Adrenal gland (tissue), 5 donors: ENCODE results near the gene RHOC.

Source experiments
- POLR2A ChIP-seq, 2 donors: fragments of 450-650 bp; IDR thresholded peaks; one replicate each; pipeline ENCODE4 v1.6.1; 2017; ENCODE audit warnings: antibody characterized with exemption in 2 of 2, mild to moderate bottlenecking in 2 of 2, moderate library complexity in 1 of 2
- TF ChIP-seq, protein P1 (sequence below), 6 experiments: fragments of 450-650 bp in 4 of 6; fragments of 200-600 bp in 2 of 6; sonication (generic) in 1 of 6; IDR thresholded peaks; 1 replicate in 5 of 6; 2 replicates in 1 of 6; pipeline versions ENCODE4 v1.5.1 to v1.8.0; 2016 to 2021; ENCODE audit warnings: antibody characterized with exemption in 6 of 6, mild to moderate bottlenecking in 2 of 6, moderate library complexity in 1 of 6
- donor health status: DM: no; HTN: no; CAD: no.

GRCh38 chr1:112754116-112754628 is 47.2 kb upstream of the RHOC start:
- TF ChIP-seq, protein P1, sequence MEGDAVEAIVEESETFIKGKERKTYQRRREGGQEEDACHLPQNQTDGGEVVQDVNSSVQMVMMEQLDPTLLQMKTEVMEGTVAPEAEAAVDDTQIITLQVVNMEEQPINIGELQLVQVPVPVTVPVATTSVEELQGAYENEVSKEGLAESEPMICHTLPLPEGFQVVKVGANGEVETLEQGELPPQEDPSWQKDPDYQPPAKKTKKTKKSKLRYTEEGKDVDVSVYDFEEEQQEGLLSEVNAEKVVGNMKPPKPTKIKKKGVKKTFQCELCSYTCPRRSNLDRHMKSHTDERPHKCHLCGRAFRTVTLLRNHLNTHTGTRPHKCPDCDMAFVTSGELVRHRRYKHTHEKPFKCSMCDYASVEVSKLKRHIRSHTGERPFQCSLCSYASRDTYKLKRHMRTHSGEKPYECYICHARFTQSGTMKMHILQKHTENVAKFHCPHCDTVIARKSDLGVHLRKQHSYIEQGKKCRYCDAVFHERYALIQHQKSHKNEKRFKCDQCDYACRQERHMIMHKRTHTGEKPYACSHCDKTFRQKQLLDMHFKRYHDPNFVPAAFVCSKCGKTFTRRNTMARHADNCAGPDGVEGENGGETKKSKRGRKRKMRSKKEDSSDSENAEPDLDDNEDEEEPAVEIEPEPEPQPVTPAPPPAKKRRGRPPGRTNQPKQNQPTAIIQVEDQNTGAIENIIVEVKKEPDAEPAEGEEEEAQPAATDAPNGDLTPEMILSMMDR (IDR thresholded peaks at IDR 0.05): no peak
- no peak for TF ChIP-seq POLR2A (IDR thresholded peaks at IDR 0.05)
